NCI-H2227 treated with DMSO at 0.1 percent for 48 hours (cell line): ENCODE results near the gene CALY.
"Not testable (repeated sequence)": the region's sequence is repeated elsewhere in the genome, so short reads cannot be mapped to it uniquely, and the experiment has no call there.

Source experiments
- DNase-seq: peaks from one replicate; lab custom pipeline; 2025; lab: John Stamatoyannopoulos, UW

Gene CALY

GRCh38 chr10:133336577-133337369, at the start of gene CALY:
Gene CALY, minus strand, starts transcription at chr10:133336896. Its CDS starts 7,907 bp downstream, at chr10:133328989.
- no peak for DNase-seq

- no peak for DNase-seq
Measured at GRCh38 chr10:133385214-133385613, 48.5 kb upstream of the CALY start.

- DNase-seq = no peak
Measured at GRCh38 chr10:133384071-133384470, 47.4 kb upstream of the CALY start.

- no peak for DNase-seq
Measured at GRCh38 chr10:133383551-133383950, 46.9 kb upstream of the CALY start.

- no peak for DNase-seq
Measured at GRCh38 chr10:133381036-133381435, 44.3 kb upstream of the CALY start.

- no peak for DNase-seq
Measured at GRCh38 chr10:133379801-133380666, 43.3 kb upstream of the CALY start.

- DNase-seq = peak; percentile 6
Measured at GRCh38 chr10:133379152-133379800, 42.6 kb upstream of the CALY start, which contains the start of gene PAOX. Gene PAOX, plus strand, starts transcription at chr10:133379262. Its CDS starts 55 bp downstream, at chr10:133379317.

- DNase-seq = peak; percentile 50
Measured at GRCh38 chr10:133378251-133379096, 41.8 kb upstream of the CALY start.

- DNase-seq = no peak
Measured at GRCh38 chr10:133377818-133378250, 41.1 kb upstream of the CALY start.

GRCh38 chr10:133377025-133377817, 40.5 kb upstream of the CALY start:
- no peak for DNase-seq

GRCh38 chr10:133376183-133376582, 39.5 kb upstream of the CALY start:
- DNase-seq = not testable (repeated sequence)

GRCh38 chr10:133375357-133376115, 38.8 kb upstream of the CALY start:
- no peak for DNase-seq

- DNase-seq = peak; percentile 81
Measured at GRCh38 chr10:133373174-133374090, 36.7 kb upstream of the CALY start, which contains the start of gene ECHS1. Gene ECHS1, minus strand, starts transcription at chr10:133373354. Its CDS starts 21 bp downstream, at chr10:133373333.

- no peak for DNase-seq
Measured at GRCh38 chr10:133372507-133372906, 35.8 kb upstream of the CALY start.

GRCh38 chr10:133370030-133370786, 33.5 kb upstream of the CALY start:
- DNase-seq = no peak

- DNase-seq = no peak
Measured at GRCh38 chr10:133368153-133368552, 31.5 kb upstream of the CALY start.

- not testable (repeated sequence) for DNase-seq
Measured at GRCh38 chr10:133367461-133367860, 30.8 kb upstream of the CALY start.

GRCh38 chr10:133366751-133367150, 30.1 kb upstream of the CALY start:
- DNase-seq = no peak
